Anterior cingulate cortex (tissue), 58 donors: ENCODE measurements around the gene TENM4.

Source experiments
- DNase-seq, 58 donors: peaks; one replicate each; lab custom pipeline; 2025; lab: John Stamatoyannopoulos, UW

TENM4 gene

DNA sequence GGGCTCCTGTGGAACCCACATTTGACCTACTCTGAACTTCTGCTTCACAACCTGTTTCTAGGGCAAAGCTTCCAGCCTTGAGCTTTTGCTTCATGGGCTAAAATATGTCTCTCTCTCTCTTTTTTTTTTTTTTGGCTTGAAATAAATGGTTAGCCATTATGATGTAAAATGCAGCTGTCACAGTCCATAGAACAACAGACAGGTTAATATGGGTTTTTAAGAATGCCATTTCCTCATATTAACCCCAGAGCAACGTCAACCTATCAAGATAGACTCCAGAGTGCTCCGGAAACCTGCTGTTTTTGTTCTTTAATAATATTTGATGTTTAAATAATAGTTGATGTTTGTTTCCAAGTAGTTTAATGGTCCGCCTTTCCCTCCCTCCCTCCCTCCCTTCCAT, 285.6 kb downstream of the TENM4 start:
- DNase-seq = no peak

GRCh38 chr11:79152511-79152910, 288.3 kb downstream of the TENM4 start:
- DNase-seq = peak in 17 of 58 donors; percentile 2 to 41 (median 11)

DNA sequence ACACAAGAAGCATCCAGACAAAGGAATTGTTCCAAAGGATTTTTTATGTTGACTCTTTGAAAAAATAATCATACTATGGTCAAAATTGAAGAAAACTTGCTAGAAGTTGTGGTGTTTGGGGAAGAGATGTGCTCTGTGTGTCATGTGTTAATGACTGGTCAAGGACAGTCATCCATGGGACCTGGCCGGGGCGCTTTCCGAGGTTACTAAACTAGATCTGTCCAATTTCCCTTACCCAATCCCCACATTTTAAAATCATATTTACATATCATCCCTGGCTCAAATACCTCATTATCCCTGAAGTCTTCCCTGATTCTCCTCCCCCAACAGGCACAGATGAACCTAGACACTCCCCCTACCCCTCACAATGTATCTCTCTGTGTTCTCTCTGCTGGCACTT, 289.4 kb downstream of the TENM4 start:
- DNase-seq = no peak

GRCh38 chr11:79150966-79151365, 289.9 kb downstream of the TENM4 start:
- no peak for DNase-seq

- no peak for DNase-seq
These were observed 290.5 kb downstream of the TENM4 start for GRCh38 chr11:79150320-79150719.

DNA sequence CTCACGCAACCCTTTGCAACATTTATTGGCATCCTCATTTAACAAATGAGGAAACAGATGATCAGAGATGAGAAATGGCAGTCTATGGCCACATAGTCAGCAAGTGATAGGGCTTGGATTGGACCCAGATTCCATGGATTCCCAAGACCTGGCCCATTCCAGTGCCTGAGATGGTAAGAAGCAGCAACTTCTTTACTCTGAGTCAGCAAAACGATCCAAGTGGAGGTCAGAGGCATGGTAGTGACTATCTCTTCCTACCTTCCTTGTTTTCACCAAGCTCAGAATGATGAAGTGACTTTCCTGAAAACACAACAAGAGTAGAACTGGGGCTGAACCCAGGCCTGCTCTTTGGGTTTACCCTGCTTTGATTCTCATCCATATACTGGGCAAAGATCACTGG, 293.1 kb downstream of the TENM4 start:
- no peak for DNase-seq

GRCh38 chr11:79147011-79147410, 293.8 kb downstream of the TENM4 start:
- no peak for DNase-seq

- DNase-seq = no peak
These were observed 300.9 kb downstream of the TENM4 start for GRCh38 chr11:79139900-79140299.

DNA sequence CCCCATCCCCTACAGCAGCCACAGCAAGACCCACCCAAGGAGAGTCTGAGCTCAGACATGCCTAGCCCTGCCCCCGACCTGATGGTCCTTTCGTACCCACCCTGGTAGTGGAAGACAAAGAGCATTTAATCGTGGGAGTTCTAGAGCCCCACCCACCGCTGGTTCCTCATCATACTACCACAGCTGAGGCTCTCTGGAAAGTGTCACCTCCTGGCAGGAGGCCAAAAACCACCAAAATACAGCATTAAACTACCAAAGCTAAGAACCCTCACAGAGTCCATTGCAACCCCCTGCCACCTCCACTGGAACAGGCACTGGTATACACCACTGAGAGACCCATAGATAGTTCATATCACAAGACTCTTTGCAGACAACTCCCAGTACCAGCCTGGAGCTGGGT, 311.1 kb downstream of the TENM4 start:
- no peak for DNase-seq

DNA sequence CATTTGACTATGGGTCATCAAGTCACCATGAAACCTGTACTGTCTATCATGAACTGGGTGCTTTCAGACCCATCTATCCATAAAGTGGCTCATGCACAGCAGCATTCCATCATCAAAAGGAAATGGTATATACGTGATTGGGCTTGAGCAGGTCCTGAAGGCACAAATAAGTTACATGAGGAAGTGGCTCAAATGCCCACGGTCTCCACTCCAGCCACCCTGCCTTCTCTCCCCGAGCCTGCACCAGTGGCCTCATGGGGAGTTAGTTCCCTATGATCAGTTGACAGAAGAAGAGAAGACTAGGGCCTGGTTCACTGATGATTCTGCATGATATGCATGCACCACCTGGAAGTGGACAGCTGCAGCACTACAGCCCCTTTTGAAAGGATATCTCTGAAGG, 312.5 kb downstream of the TENM4 start:
- DNase-seq = no peak

GRCh38 chr11:79122759-79123158, 318.1 kb downstream of the TENM4 start:
- DNase-seq = no peak

- peak in 11 of 58 donors; percentile 7 to 35 (median 23) for DNase-seq
These were observed 319.5 kb downstream of the TENM4 start for GRCh38 chr11:79121351-79121750.

DNA sequence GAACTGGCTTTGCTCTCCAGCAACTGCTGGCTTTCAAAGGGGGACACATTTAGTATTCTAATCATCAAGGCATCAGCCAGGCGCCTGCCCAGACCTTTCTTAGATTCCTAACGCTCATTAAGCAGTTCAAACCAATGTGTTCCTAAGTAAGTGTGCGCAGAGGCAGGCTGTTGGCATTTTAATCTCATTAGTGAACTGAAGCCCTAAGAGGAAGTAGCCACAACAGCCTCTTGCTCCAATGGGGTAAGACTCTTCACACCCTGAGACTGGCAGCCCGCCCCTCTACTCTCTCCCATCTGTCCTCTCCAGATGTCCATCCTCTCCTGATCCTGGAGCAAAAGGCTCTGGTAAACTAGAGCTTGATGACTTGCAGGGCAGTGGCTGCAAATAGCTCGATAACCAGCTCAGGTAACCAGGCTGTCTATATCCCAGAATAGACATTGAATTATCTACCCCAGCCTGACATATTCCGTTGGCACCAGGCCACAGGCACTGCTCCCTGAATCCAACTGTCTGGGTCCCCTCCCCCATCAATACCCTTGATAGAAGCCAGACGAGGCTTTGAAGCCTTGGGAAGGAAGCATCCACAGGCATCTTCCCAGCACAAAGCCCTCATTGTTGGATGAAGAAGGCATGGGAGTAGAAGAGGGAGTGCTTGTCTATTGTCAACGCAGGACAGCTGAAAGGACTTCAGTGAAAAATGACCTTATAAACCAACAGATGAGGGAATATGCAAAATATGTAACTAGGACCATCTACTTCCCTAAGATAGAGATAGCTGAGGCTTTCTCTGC, 321.1 kb downstream of the TENM4 start:
- peak in 41 of 58 donors; percentile 10 to 83 (median 45) for DNase-seq

GRCh38 chr11:79117488-79117887, 323.3 kb downstream of the TENM4 start:
- DNase-seq = no peak

- DNase-seq = no peak
These were observed 324.2 kb downstream of the TENM4 start for GRCh38 chr11:79116600-79116999.

DNA sequence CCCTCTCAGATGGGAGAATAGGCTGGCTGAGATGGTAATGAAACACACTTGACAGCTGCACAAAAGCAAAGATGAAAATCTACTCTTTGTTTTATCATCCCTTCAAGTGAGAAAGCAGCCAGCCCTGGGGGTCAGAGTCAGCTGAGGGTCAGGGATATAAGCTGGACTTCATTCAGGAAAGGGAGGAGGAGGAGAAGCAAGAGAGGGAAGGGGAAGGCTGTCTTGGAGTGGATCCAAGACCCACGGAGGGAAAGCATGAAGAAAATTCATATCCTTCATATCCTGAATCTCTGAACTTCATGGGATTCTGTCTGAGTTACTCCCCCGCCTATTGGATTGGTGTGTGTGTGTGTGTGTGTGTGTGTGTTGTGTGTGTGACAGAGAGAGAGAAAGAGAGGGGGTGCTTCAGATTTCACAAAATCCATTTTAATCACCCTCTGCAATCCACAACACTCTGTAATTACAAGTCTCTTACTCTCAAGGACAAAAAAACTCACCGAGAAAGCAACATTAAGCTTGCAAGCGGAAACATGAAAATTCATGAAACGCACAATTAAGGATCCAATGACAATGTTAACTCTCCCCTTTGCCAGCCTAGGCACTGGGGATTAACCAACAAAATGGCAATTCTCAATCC, 327.7 kb downstream of the TENM4 start:
- peak in 1 of 58 donors; percentile 17 for DNase-seq

DNA sequence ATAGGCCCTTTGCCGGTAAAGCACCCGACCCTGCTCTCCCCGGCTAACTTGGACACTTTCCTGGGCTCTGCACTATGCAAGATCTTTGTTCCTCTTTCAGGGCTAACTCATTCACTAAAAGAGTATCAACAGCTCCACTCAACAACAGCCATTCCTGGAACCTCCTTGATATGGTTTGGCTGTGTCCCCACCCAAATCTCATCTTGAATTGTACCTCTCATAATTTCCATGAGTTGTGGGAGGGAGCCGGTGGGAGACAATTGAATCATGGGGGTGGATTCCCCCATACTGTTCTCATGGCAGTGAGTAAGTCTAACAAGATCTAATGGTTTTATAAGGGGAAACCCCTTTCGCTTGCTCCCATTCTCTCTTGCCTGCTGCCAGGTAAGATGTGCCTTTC, 330.0 kb downstream of the TENM4 start:
- no peak for DNase-seq

DNA sequence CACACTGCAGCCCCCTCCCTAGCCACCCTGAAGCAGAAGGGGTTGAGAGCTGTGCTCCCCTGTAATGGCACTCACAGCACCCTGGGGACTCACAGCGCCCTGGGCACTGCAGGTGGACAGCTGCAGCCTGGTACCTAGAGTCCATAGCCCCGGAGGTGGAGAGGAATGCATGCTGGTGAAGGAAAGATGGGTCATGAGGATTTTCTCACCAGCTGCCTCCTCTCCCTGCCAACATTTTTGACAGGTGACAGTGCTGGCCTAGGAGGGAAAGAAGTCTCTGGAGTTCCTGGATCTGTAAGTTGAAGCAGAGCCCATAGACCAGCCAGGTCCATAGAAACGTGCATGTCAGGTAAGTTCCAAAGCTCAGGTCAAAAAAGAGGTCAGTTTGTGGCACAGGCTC, 330.5 kb downstream of the TENM4 start:
- DNase-seq = no peak

DNA sequence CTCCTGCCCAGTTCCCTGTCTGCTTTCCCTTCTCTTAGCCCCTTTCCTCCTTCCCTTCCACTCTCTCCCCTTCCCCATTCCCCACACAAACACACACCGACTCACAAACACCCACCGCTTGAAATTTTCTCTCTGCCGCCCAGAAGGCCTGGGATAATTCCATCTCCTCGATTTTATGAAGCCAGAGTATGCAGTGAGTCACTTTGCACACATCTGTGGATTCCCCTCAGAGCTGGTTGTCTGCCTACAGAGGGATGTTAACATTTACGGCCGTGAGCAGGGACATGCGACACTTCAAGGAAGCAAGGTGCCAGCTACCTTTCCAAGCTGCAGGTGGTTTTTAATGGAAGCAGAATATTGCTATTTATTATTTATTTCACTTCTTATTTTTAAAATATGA, 332.0 kb downstream of the TENM4 start:
- no peak for DNase-seq

DNA sequence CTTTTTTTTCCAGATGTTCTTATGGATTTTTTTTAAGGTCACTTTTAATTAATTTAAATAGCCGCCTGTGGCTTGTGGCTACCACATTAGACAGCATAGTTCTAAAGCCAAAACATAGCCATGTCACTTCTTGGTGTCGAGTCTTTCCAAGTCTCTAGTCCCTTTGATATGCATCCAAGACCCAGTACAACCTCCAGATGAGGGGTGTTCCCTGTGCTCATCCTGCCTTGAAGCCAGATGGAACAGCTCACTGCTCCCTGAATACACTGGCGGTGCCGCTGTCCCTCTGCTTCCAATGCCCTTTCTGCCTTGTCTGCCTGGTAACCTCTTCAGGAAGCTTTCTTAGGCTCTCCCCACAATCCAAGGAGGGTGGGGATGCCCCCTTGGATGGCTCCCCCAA, 338.0 kb downstream of the TENM4 start:
- DNase-seq = no peak

DNA sequence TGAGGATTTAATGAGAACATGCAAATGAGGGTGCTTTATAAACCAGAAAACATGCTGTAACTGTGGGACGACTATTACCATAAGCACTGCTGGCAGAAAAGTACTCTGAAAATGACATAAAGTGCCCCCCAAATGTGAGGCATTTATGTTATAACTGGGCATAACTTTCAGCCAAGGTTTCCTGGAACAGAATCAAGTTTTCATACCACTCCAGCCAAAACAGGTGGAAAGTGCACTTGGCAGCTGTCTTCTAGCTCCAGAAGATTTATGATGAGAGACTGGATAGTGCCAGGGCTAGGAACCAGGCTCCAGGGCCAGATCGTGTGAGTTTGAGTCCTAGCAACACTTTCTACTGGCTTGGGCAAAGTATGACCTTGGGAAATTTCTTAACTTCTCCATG, 339.2 kb downstream of the TENM4 start:
- no peak for DNase-seq
